D721Med (cell line): ENCODE data around the gene NAPA.

ENCODE experiments used
- DNase-seq: peaks from one replicate; pipeline ENCODE4 v3.0.0; 2011; ENCODE audit warnings: low spot score; ENCODE audit not compliant: insufficient read length
- FAIRE-seq: peaks from 2 replicates; lab custom pipeline; 2011; peaks lifted over from hg19 to GRCh38; lab: Jason Lieb, UNC
- TF ChIP-seq, protein P1 (sequence below): IDR thresholded peaks from 2 replicates; pipeline ENCODE4 v1.5.1; 2012; ENCODE audit warnings: mild to moderate bottlenecking, control low read depth; ENCODE audit not compliant: insufficient read depth; ENCODE audit errors: missing control alignments

Gene NAPA

DNA sequence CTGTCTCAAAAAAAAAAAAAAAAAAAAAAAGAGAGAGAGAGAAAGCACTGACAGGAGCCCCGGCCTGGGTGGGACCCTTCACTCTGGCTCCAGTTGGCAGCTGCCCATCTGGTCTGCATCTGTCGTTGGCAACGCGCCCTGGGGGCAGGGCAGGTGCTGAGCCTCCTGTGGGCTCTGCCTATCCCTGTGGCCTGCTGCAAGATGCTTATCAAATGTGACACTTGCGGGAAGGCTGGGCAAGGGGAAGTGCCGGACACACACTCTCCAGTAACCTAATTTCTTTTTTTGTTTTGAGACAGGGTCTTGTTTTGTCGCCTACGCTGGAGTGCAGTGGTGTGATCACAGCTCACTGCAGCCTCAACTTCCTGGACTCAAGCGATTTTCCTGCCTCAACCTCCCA, 20.1 kb downstream of the NAPA start:
- DNase-seq (no peak), FAIRE-seq (no peak)
- TF ChIP-seq, protein P1, sequence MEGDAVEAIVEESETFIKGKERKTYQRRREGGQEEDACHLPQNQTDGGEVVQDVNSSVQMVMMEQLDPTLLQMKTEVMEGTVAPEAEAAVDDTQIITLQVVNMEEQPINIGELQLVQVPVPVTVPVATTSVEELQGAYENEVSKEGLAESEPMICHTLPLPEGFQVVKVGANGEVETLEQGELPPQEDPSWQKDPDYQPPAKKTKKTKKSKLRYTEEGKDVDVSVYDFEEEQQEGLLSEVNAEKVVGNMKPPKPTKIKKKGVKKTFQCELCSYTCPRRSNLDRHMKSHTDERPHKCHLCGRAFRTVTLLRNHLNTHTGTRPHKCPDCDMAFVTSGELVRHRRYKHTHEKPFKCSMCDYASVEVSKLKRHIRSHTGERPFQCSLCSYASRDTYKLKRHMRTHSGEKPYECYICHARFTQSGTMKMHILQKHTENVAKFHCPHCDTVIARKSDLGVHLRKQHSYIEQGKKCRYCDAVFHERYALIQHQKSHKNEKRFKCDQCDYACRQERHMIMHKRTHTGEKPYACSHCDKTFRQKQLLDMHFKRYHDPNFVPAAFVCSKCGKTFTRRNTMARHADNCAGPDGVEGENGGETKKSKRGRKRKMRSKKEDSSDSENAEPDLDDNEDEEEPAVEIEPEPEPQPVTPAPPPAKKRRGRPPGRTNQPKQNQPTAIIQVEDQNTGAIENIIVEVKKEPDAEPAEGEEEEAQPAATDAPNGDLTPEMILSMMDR = no peak

GRCh38 chr19:47494211-47494547, 20.7 kb downstream of the NAPA start:
- no peak for FAIRE-seq
- TF ChIP-seq, protein P1 = no peak
- no peak for DNase-seq

DNA sequence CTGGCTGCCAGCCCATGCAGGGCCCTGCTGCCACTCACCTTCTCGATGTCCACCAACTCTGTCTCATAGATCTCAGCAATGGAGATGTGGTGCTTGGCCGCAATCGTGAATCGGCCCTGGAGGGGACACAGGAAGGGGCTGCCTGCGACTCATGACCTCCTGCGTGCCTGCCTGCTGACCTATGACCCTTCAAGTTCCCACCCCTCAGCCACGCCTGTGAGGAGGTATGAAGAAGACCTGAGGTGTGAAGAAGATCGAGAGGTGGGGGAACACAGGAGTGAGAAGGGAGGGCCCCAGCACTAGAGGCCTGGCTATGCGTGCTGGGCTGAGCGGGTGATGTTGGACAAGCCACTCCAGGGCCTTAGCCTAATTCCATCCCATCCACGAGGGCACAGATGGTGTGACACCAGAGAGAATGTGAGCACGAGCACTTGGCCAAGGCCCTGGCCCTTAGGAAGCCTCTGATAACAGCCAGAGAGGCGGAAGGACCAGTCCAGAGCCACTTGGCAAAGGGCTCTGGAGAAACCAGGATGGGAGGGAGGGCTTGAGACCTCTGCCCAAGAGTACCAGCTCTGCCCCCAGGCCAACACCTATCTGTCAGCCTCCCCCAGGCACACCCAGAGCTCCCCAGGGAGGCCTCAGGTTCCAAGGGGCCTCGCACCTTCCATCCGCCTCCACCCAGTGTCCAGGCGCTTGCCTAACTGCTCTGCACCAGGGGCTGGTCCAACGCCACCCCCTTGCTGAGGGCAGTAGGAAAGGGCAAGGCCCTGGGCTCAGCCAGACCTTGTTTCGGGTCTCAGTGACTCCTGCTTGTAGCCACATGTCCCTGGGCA, 21.3 kb downstream of the NAPA start:
- DNase-seq (no peak), FAIRE-seq (no peak)
- TF ChIP-seq, protein P1 = no peak

- DNase-seq (no peak), FAIRE-seq (no peak)
- TF ChIP-seq, protein P1 = no peak
These were observed 22.1 kb downstream of the NAPA start for GRCh38 chr19:47492571-47493377.

DNA sequence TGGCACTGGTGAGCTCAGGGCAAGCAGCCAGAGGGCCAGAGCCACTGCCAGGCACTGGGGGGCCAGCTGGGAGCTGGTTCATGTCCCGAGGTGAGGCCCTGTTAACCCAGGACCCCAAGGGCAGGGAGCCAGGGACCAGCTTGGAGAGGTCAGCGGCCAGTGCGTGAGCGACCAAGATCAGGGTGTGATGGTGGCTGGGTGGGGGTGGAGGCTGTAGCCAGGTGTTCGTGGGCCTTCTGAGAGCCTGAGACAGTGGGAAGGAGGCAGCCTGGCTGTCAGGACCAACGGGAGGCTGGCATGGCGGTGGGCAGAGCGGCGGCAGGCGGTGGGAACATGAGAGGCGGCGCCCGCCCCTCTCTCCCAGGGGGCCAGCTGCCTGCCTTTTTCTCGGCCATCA, 22.7 kb downstream of the NAPA start:
- no peak for FAIRE-seq
- DNase-seq = no peak
- TF ChIP-seq, protein P1 = no peak

- DNase-seq (no peak), FAIRE-seq (no peak)
- TF ChIP-seq, protein P1 = no peak
These were observed 23.3 kb downstream of the NAPA start for GRCh38 chr19:47491358-47492136.
